Measurements from ENCODE around the gene SH3PXD2A.

The SH3PXD2A gene

GRCh38 chr10:103545771-103546281 lies 309.6 kb downstream of the SH3PXD2A start:
- peaks cover 15 to 19% of the 10 kb centered on the region in 2 donors for H3K4me1 Mint-ChIP-seq
- no peak overlapping the region for H3K27ac Mint-ChIP-seq
- ATAC-seq (replicated peaks), result no peak
- no peak for DNase-seq
- H3K9me3 Mint-ChIP-seq, result no peaks in the 10 kb centered on the region
- no peak overlapping the region for H3K4me3 Mint-ChIP-seq
- H3K27me3 Mint-ChIP-seq, result peaks cover 8 to 17% of the 10 kb centered on the region in 2 donors
- no peaks in the 10 kb centered on the region for H3K36me3 Mint-ChIP-seq

GRCh38 chr10:103545366-103545765 lies 310.0 kb downstream of the SH3PXD2A start:
- Mint-ChIP-seq H3K27me3 (peaks cover 9 to 19% of the 10 kb centered on the region in 2 donors), H3K9me3 (no peaks in the 10 kb centered on the region), H3K4me3 (no peak overlapping the region), H3K27ac (no peak overlapping the region), H3K36me3 (no peaks in the 10 kb centered on the region), H3K4me1 (peaks cover 15 to 19% of the 10 kb centered on the region in 2 donors)
- DNase-seq (no peak), ATAC-seq (replicated peaks) (no peak)

- ATAC-seq (replicated peaks) (no peak), DNase-seq (no peak)
- peaks cover 15 to 19% of the 10 kb centered on the region in 2 donors for H3K4me1 Mint-ChIP-seq
- H3K9me3 Mint-ChIP-seq, result no peaks in the 10 kb centered on the region
- no peak overlapping the region for H3K27ac Mint-ChIP-seq
- peaks cover 9 to 21% of the 10 kb centered on the region in 2 donors for H3K27me3 Mint-ChIP-seq
- H3K36me3 Mint-ChIP-seq, result no peaks in the 10 kb centered on the region
- H3K4me3 Mint-ChIP-seq, result no peak overlapping the region
Measured at GRCh38 chr10:103544657-103545310, 310.6 kb downstream of the SH3PXD2A start.

Data from stimulated activated naive B cell treated with anti-CD40 and anti-IgM and Interleukin-4, amounts not matched to agents 10 μg/mL and 1 μg/mL and 100 μg/mL, for 72 hours (primary cell).